ENCODE results near the gene DCAF10. TPM values are rescaled to one million over a fixed set of nuclear protein-coding genes. Genes with fewer than 3 reads are reported as not detected.

The DCAF10 gene
- total and polyA plus RNA-seq, 2 of the 8 experiments (the other 6 are each of a cell fraction or from before 2014, with no cell fraction given), result 7.1 to 15.0 TPM

- Histone ChIP-seq H2AK5ac (ENCODE audit: low read depth, low read length) (no peak overlapping the region), H3K4me2 (ENCODE audit: insufficient read depth in 1 of 2, low read depth in 2 of 2, low read length in 2 of 2) (no peak overlapping the region), H2AFZ (ENCODE audit: low read length) (no peak overlapping the region), H4K20me1 (replicated peaks in 1 of 2; ENCODE audit: control insufficient read depth in 1 of 2, insufficient read depth in 2 of 2, low read length in 2 of 2) (no peaks in the 10 kb centered on the region), H3K18ac (ENCODE audit: extremely low read depth, low read length) (no peak overlapping the region), H3K4me3 (ENCODE audit: extremely low read depth in 1 of 4, insufficient read depth in 2 of 4, low read depth in 3 of 4, low read length in 4 of 4) (no peak overlapping the region), H3K79me1 (ENCODE audit: low read depth, low read length) (no peaks in the 10 kb centered on the region), H2BK5ac (ENCODE audit: low read depth, low read length) (no peak overlapping the region), H3K9me3 (ENCODE audit: insufficient read depth in 2 of 2, low read depth in 1 of 2, low read length in 1 of 2) (no peaks in the 10 kb centered on the region), H4K91ac (replicated peaks; ENCODE audit: insufficient read length, low read length) (no peak overlapping the region), H2BK15ac (ENCODE audit: low read length) (no peak overlapping the region), H4K8ac (ENCODE audit: extremely low read depth, insufficient read depth, low read length) (no peak overlapping the region), H3K79me2 (ENCODE audit: control insufficient read depth in 1 of 2, insufficient read depth in 2 of 2, low read length in 2 of 2) (no peaks in the 10 kb centered on the region), H2BK120ac (replicated peaks; ENCODE audit: low read depth, low read length) (no peak overlapping the region), H3K27me3 (replicated peaks in 1 of 4; ENCODE audit: control insufficient read depth in 3 of 4, extremely low read depth in 1 of 4, insufficient read depth in 3 of 4, low read length in 3 of 4) (no peaks in the 10 kb centered on the region; a peak in 1 of 7 replicates), H3K14ac (ENCODE audit: insufficient read length) (no peak overlapping the region), H3K23ac (ENCODE audit: insufficient read length) (no peak overlapping the region), H3K36me3 (ENCODE audit: control insufficient read depth in 2 of 4, insufficient read depth in 4 of 4, low read length in 3 of 4) (no peaks in the 10 kb centered on the region), H2BK20ac (ENCODE audit: low read length) (no peak overlapping the region), H2BK12ac (ENCODE audit: low read depth, low read length) (no peak overlapping the region), H3K4me1 (replicated peaks in 1 of 4; ENCODE audit: control insufficient read depth in 3 of 4, insufficient read depth in 4 of 4, low read length in 3 of 4) (peaks cover 0 to 5% (median 0%) of the 10 kb centered on the region in 4 experiments; a peak in 2 of 7 replicates), H3K27ac (ENCODE audit: low read depth, low read length) (no peak overlapping the region), H3K23me2 (ENCODE audit: low read depth, low read length) (peaks cover 2% of the 10 kb centered on the region; the same call in 1 of the 2 replicates), H3K9ac (replicated peaks in 1 of 4; ENCODE audit: extremely low read depth in 1 of 4, low read depth in 3 of 4, low read length in 3 of 4) (no peak overlapping the region), H4K5ac (ENCODE audit: insufficient read length, low read depth, low read length) (no peak overlapping the region), H3K4ac (replicated peaks; ENCODE audit: insufficient read length, low read depth, low read length) (no peak overlapping the region), H3K56ac (replicated peaks; ENCODE audit: insufficient read length, low read depth, low read length) (no peak overlapping the region)
- ChIA-PET CTCF (ENCODE audit: partially characterized antibody) (interaction anchor here (1.4 kb wide), 1 partner anchor 383 kb away, joined by 3 read pairs; no protein-coding TSS in a partner anchor), POLR2A (ENCODE audit: partially characterized antibody) (interaction anchor here (2.3 kb wide), 1 partner anchor 12 kb away, joined by 5 read pairs; the partner anchor contains the start of gene EXOSC3)
- FAIRE-seq (no peak), DNase-seq (ENCODE audit: low read depth in 1 of 2, low spot score in 2 of 2) (no peak)
- 79% methylated on average over 2 of the region's 2 CpGs; no CpG with 5 or more reads in 1 of the 2 experiments for WGBS, 2 experiments (ENCODE audit: extremely low coverage in 1 of 2, insufficient coverage in 1 of 2, insufficient read length in 1 of 2, insufficient replicate concordance in 2 of 2, low coverage in 1 of 2, low lambda C conversion rate in 2 of 2, missing lambda C conversion rate in 1 of 2)
- TF ChIP-seq MAX (IDR thresholded peaks at IDR 0.05) (no peak), TAF1 (IDR thresholded peaks at IDR 0.05; ENCODE audit: low read depth, low read length) (no peak), HDAC6 (IDR thresholded peaks at IDR 0.05; ENCODE audit: low read depth, low read length) (no peak), SAP30 (IDR thresholded peaks at IDR 0.05; ENCODE audit: insufficient read depth, insufficient replicate concordance, low read length) (no peak), JUN (IDR thresholded peaks at IDR 0.05; ENCODE audit: low read depth, low read length) (no peak), RBBP5 (IDR thresholded peaks at IDR 0.05; ENCODE audit: borderline replicate concordance, low read depth, low read length) (no peak), ATF2 (IDR thresholded peaks at IDR 0.05; ENCODE audit: low read length) (no peak), RFX5 (IDR thresholded peaks at IDR 0.05; ENCODE audit: borderline replicate concordance, low read depth, low read length) (no peak), BACH1 (IDR thresholded peaks at IDR 0.05; ENCODE audit: low read length) (no peak), ATF3 (IDR thresholded peaks at IDR 0.05; ENCODE audit: insufficient read depth, low read depth, low read length) (no peak), CREB1 (IDR thresholded peaks at IDR 0.05) (no peak), NRF1 (IDR thresholded peaks at IDR 0.05; ENCODE audit: low read depth, low read length) (no peak)
Measured at GRCh38 chr9:37796232-37796631, 4.4 kb upstream of the DCAF10 start.

Measured in H1 (cell line).